ENCODE measurements around the gene LHX4.
"Not testable (repeated sequence)": the region's sequence is repeated elsewhere in the genome, so short reads cannot be mapped to it uniquely, and the experiment has no call there.

LHX4 gene

GRCh38 chr1:180199018-180199417 lies 31.0 kb upstream of the LHX4 start (continued):
- no peak for TF ChIP-seq PATZ1 (CRISPR knock-in tag; IDR thresholded peaks at IDR 0.05; ENCODE audit: borderline replicate concordance)

GRCh38 chr1:180201451-180202200 lies 28.4 kb upstream of the LHX4 start:
- no peak; the same call in 2 of the 3 replicates for ATAC-seq
- TF ChIP-seq ZFP3 (CRISPR knock-in tag; IDR thresholded peaks at IDR 0.05) (no peak), ZC3H10 (CRISPR knock-in tag; IDR thresholded peaks at IDR 0.05) (no peak), BACH2 (CRISPR knock-in tag; IDR thresholded peaks at IDR 0.05; ENCODE audit: borderline replicate concordance) (no peak), CSRNP3 (CRISPR knock-in tag; IDR thresholded peaks at IDR 0.05) (no peak), RARB (CRISPR knock-in tag; IDR thresholded peaks at IDR 0.05) (no peak), ZNF70 (CRISPR knock-in tag; IDR thresholded peaks at IDR 0.05) (no peak), PPARA (CRISPR knock-in tag; IDR thresholded peaks at IDR 0.05; ENCODE audit: borderline replicate concordance) (no peak), ESRRG (CRISPR knock-in tag; IDR thresholded peaks at IDR 0.05) (no peak), CREB5 (CRISPR knock-in tag; IDR thresholded peaks at IDR 0.05; ENCODE audit: low read depth) (no peak), GLIS3 (CRISPR knock-in tag; IDR thresholded peaks at IDR 0.05) (no peak), ARNTL (CRISPR knock-in tag; IDR thresholded peaks at IDR 0.05; ENCODE audit: borderline replicate concordance, low read depth) (no peak), ISL1 (CRISPR knock-in tag; IDR thresholded peaks at IDR 0.05) (no peak), CSDC2 (CRISPR knock-in tag; IDR thresholded peaks at IDR 0.05) (no peak), TCF4 (CRISPR knock-in tag; IDR thresholded peaks at IDR 0.05; ENCODE audit: borderline replicate concordance) (no peak)

- not testable (repeated sequence) for ATAC-seq
These were observed 27.5 kb upstream of the LHX4 start for GRCh38 chr1:180202588-180202987.

- ATAC-seq: no peak
- TF ChIP-seq CSDC2 (CRISPR knock-in tag; IDR thresholded peaks at IDR 0.05): no peak
- TF ChIP-seq ARNTL (CRISPR knock-in tag; IDR thresholded peaks at IDR 0.05; ENCODE audit: borderline replicate concordance, low read depth): no peak
- no peak for TF ChIP-seq GLIS3 (CRISPR knock-in tag; IDR thresholded peaks at IDR 0.05)
- no peak for TF ChIP-seq ZNF565 (CRISPR knock-in tag; conservative IDR thresholded peaks at IDR 0.05; ENCODE audit: low read depth)
- TF ChIP-seq ZFP30 (CRISPR knock-in tag; IDR thresholded peaks at IDR 0.05): no peak
- no peak for TF ChIP-seq BACH2 (CRISPR knock-in tag; IDR thresholded peaks at IDR 0.05; ENCODE audit: borderline replicate concordance)
- TF ChIP-seq RARB (CRISPR knock-in tag; IDR thresholded peaks at IDR 0.05): no peak
- TF ChIP-seq ZFP3 (CRISPR knock-in tag; IDR thresholded peaks at IDR 0.05): no peak
- TF ChIP-seq ZNF8 (CRISPR knock-in tag; IDR thresholded peaks at IDR 0.05): no peak
- no peak for TF ChIP-seq POU6F1 (CRISPR knock-in tag; IDR thresholded peaks at IDR 0.05; ENCODE audit: borderline replicate concordance, low read depth)
- no peak for TF ChIP-seq TCF4 (CRISPR knock-in tag; IDR thresholded peaks at IDR 0.05; ENCODE audit: borderline replicate concordance)
- TF ChIP-seq ISL1 (CRISPR knock-in tag; IDR thresholded peaks at IDR 0.05): no peak
- TF ChIP-seq ZC3H10 (CRISPR knock-in tag; IDR thresholded peaks at IDR 0.05): no peak
- no peak for TF ChIP-seq PATZ1 (CRISPR knock-in tag; IDR thresholded peaks at IDR 0.05; ENCODE audit: borderline replicate concordance)
- TF ChIP-seq SNAI2 (CRISPR knock-in tag; IDR thresholded peaks at IDR 0.05): no peak
- no peak for TF ChIP-seq ESRRG (CRISPR knock-in tag; IDR thresholded peaks at IDR 0.05)
- no peak for TF ChIP-seq CREB5 (CRISPR knock-in tag; IDR thresholded peaks at IDR 0.05; ENCODE audit: low read depth)
- TF ChIP-seq CSRNP3 (CRISPR knock-in tag; IDR thresholded peaks at IDR 0.05): no peak
- TF ChIP-seq ZNF70 (CRISPR knock-in tag; IDR thresholded peaks at IDR 0.05): no peak
- TF ChIP-seq PPARA (CRISPR knock-in tag; IDR thresholded peaks at IDR 0.05; ENCODE audit: borderline replicate concordance): no peak
These were observed 25.8 kb upstream of the LHX4 start for GRCh38 chr1:180204231-180204630.
